ENCODE data around the gene NECTIN2. TPM values are rescaled to one million over a fixed set of nuclear protein-coding genes. Genes with fewer than 3 reads are reported as not detected.

Gene NECTIN2
- total RNA-seq, 1 experiment from 2014 or later, result 104 TPM

DNA sequence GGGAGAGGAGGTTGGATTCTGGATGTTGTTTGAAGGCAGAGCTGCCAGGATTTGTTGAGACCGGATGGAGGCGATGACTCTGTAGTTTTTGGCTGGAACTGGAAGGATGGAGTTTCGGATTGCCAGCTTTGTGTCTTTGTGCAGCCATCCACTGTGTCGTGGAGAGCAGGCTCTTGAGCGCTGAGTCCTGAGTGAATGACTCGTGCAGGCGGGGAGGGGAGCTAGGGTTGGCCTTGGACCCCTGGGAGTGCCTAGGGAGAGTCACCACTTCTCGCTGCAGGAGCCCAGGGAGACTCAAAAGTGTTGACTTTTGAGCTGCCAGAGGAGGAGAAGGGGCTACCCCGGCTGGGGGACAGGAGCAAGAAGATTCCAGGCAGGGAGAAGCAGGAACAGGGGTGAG, 48.8 kb downstream of the NECTIN2 start:
- ChIA-PET CTCF (no interaction called here), POLR2A (interaction anchor here (0.5 kb wide), 1 partner anchor 192 kb away, joined by 11 read pairs; no protein-coding TSS in a partner anchor)
- TF ChIP-seq, protein P1, sequence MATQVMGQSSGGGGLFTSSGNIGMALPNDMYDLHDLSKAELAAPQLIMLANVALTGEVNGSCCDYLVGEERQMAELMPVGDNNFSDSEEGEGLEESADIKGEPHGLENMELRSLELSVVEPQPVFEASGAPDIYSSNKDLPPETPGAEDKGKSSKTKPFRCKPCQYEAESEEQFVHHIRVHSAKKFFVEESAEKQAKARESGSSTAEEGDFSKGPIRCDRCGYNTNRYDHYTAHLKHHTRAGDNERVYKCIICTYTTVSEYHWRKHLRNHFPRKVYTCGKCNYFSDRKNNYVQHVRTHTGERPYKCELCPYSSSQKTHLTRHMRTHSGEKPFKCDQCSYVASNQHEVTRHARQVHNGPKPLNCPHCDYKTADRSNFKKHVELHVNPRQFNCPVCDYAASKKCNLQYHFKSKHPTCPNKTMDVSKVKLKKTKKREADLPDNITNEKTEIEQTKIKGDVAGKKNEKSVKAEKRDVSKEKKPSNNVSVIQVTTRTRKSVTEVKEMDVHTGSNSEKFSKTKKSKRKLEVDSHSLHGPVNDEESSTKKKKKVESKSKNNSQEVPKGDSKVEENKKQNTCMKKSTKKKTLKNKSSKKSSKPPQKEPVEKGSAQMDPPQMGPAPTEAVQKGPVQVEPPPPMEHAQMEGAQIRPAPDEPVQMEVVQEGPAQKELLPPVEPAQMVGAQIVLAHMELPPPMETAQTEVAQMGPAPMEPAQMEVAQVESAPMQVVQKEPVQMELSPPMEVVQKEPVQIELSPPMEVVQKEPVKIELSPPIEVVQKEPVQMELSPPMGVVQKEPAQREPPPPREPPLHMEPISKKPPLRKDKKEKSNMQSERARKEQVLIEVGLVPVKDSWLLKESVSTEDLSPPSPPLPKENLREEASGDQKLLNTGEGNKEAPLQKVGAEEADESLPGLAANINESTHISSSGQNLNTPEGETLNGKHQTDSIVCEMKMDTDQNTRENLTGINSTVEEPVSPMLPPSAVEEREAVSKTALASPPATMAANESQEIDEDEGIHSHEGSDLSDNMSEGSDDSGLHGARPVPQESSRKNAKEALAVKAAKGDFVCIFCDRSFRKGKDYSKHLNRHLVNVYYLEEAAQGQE (IDR thresholded peaks at IDR 0.05; ENCODE audit: insufficient read depth in 1 of 2, low read depth in 2 of 2, low read length in 1 of 2), result no peak
- TF ChIP-seq SIN3A (IDR thresholded peaks at IDR 0.05; ENCODE audit: borderline replicate concordance, insufficient read depth, low read depth, low read length), result no peak
- TF ChIP-seq, protein P2, sequence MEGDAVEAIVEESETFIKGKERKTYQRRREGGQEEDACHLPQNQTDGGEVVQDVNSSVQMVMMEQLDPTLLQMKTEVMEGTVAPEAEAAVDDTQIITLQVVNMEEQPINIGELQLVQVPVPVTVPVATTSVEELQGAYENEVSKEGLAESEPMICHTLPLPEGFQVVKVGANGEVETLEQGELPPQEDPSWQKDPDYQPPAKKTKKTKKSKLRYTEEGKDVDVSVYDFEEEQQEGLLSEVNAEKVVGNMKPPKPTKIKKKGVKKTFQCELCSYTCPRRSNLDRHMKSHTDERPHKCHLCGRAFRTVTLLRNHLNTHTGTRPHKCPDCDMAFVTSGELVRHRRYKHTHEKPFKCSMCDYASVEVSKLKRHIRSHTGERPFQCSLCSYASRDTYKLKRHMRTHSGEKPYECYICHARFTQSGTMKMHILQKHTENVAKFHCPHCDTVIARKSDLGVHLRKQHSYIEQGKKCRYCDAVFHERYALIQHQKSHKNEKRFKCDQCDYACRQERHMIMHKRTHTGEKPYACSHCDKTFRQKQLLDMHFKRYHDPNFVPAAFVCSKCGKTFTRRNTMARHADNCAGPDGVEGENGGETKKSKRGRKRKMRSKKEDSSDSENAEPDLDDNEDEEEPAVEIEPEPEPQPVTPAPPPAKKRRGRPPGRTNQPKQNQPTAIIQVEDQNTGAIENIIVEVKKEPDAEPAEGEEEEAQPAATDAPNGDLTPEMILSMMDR (IDR thresholded peaks at IDR 0.05), result no peak
- TF ChIP-seq TCF7L2 (IDR thresholded peaks at IDR 0.05; ENCODE audit: low read depth, low read length), result no peak
- TF ChIP-seq POLR2AphosphoS5 (IDR thresholded peaks at IDR 0.05; ENCODE audit: low read depth, low read length), result no peak
- H3K4me3 ChIP-seq (ENCODE audit: low read depth in 2 of 2, low read length in 2 of 2), result no peak overlapping the region
- peaks cover 7% of the 10 kb centered on the region; the same call in 1 of the 2 replicates for H3K4me1 ChIP-seq (ENCODE audit: control insufficient read depth, insufficient read depth, low read length)
- H3K36me3 ChIP-seq (ENCODE audit: control insufficient read depth, insufficient read depth, low read length), result peaks cover 27% of the 10 kb centered on the region
- H3K27ac ChIP-seq (ENCODE audit: low read length), result no peak overlapping the region
- H3K27me3 ChIP-seq (ENCODE audit: control insufficient read depth, insufficient read depth, low read length), result no peaks in the 10 kb centered on the region
- in situ Hi-C loops (cut with HindIII; ENCODE audit: low pct_unique_long_range_greater_than_20kb, low sequenced_read_pairs) (no loop called here), intact Hi-C loops (cut with micrococcal nuclease; ENCODE audit: unreplicated experiment) (no loop called here)
- no peak for ATAC-seq
- no peaks in the 10 kb centered on the region for H3K9me3 ChIP-seq (ENCODE audit: control insufficient read depth, insufficient read depth, low read depth, low read length)
- no peak for DNase-seq (ENCODE audit: low read depth, low spot score)
- BruUV-seq (replicated peaks), result no TSS peak

DNA sequence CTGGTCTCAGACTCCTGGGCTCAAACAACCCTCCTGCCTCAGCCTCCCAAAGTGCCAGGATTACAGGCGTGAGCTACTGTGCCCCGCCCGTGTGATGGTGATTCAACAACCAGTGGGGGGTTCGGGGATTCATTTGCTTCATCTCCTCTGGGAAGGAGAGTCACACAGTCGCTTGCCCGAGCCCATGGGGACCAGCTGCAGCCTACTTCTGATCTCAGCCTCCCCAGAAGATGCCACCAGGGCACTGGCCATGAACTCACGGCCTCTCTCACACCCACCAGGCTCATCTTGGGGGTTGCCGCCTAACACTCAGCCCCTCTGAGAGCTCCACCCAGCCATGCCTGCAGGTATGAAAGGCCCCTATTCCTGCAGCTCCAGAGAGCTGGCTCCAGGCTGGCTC, 51.7 kb downstream of the NECTIN2 start:
- Histone ChIP-seq H3K27me3 (ENCODE audit: control insufficient read depth, insufficient read depth, low read length) (no peaks in the 10 kb centered on the region), H3K9me3 (ENCODE audit: control insufficient read depth, insufficient read depth, low read depth, low read length) (no peaks in the 10 kb centered on the region), H3K27ac (ENCODE audit: low read length) (no peak overlapping the region), H3K4me3 (ENCODE audit: low read depth in 2 of 2, low read length in 2 of 2) (no peak overlapping the region), H3K36me3 (ENCODE audit: control insufficient read depth, insufficient read depth, low read length) (peaks cover 21% of the 10 kb centered on the region), H3K4me1 (ENCODE audit: control insufficient read depth, insufficient read depth, low read length) (peaks cover 3% of the 10 kb centered on the region; the same call in 1 of the 2 replicates)
- in situ Hi-C loops (cut with HindIII; ENCODE audit: low pct_unique_long_range_greater_than_20kb, low sequenced_read_pairs) (no loop called here), intact Hi-C loops (cut with micrococcal nuclease; ENCODE audit: unreplicated experiment) (no loop called here)
- TF ChIP-seq POLR2AphosphoS5 (IDR thresholded peaks at IDR 0.05; ENCODE audit: low read depth, low read length), result no peak
- TF ChIP-seq TCF7L2 (IDR thresholded peaks at IDR 0.05; ENCODE audit: low read depth, low read length), result no peak
- TF ChIP-seq, protein P2 (IDR thresholded peaks at IDR 0.05), result no peak
- TF ChIP-seq, protein P1 (IDR thresholded peaks at IDR 0.05; ENCODE audit: insufficient read depth in 1 of 2, low read depth in 2 of 2, low read length in 1 of 2), result no peak
- no peak for TF ChIP-seq SIN3A (IDR thresholded peaks at IDR 0.05; ENCODE audit: borderline replicate concordance, insufficient read depth, low read depth, low read length)
- no peak for DNase-seq (ENCODE audit: low read depth, low spot score)
- no TSS peak for BruUV-seq (replicated peaks)
- ChIA-PET POLR2A (no interaction called here), CTCF (no interaction called here)
- ATAC-seq, result no peak
